Activated naive CD4-positive, alpha-beta T cell treated with Interleukin-2 at 50 U/mL for 16 hours (primary cell): ENCODE results near the gene ABHD12.

ENCODE experiments used
- DNase-seq: peaks from one replicate; pipeline ENCODE4 v3.0.0-alpha.2; 2020

Gene ABHD12

GRCh38 chr20:25287631-25288290, 102.9 kb downstream of the ABHD12 start:
- no peak for DNase-seq

- DNase-seq, result no peak
These were observed 103.7 kb downstream of the ABHD12 start for GRCh38 chr20:25286917-25287316.

- no peak for DNase-seq
These were observed 104.5 kb downstream of the ABHD12 start for GRCh38 chr20:25285856-25286798.

- no peak for DNase-seq
These were observed 105.5 kb downstream of the ABHD12 start for GRCh38 chr20:25285091-25285647.

- no peak for DNase-seq
These were observed 106.5 kb downstream of the ABHD12 start for GRCh38 chr20:25284131-25284601.

GRCh38 chr20:25283221-25283951, 107.2 kb downstream of the ABHD12 start:
- DNase-seq, result no peak

GRCh38 chr20:25282796-25283195, 107.8 kb downstream of the ABHD12 start:
- no peak for DNase-seq

GRCh38 chr20:25282034-25282781, 108.4 kb downstream of the ABHD12 start:
- no peak for DNase-seq

GRCh38 chr20:25281541-25281991, 109.1 kb downstream of the ABHD12 start:
- no peak for DNase-seq

- DNase-seq, result no peak
These were observed 109.8 kb downstream of the ABHD12 start for GRCh38 chr20:25280574-25281535.

GRCh38 chr20:25280051-25280573, 110.5 kb downstream of the ABHD12 start:
- DNase-seq, result no peak

- no peak for DNase-seq
These were observed 111.2 kb downstream of the ABHD12 start for GRCh38 chr20:25279403-25279802.

GRCh38 chr20:25278636-25279361, 111.8 kb downstream of the ABHD12 start:
- no peak for DNase-seq

- no peak for DNase-seq
These were observed 112.6 kb downstream of the ABHD12 start for GRCh38 chr20:25277941-25278521.

GRCh38 chr20:25277051-25277801, 113.4 kb downstream of the ABHD12 start:
- DNase-seq, result no peak

GRCh38 chr20:25276533-25277050, 114.0 kb downstream of the ABHD12 start:
- DNase-seq, result no peak

- no peak for DNase-seq
These were observed 114.7 kb downstream of the ABHD12 start for GRCh38 chr20:25275813-25276532.
